ENCODE data around the gene ACOT13.

ACOT13 gene

GRCh38 chr6:24666641-24667377 lies at the start of gene ACOT13, which contains the start of gene TDP2:
Gene ACOT13 (plus strand): TSS chr6:24667077. CDS start chr6:24667264, 187 bp downstream.
Gene TDP2 (minus strand): TSS chr6:24666899. CDS start chr6:24666862, 37 bp downstream.
- DNase-seq (ENCODE audit: low read depth): peak; percentile 84
- H3K4me3 ChIP-seq (ENCODE audit: low read depth, low read length): peak within 1 kb of the TSS; percentile 94
- TF ChIP-seq, protein P1, sequence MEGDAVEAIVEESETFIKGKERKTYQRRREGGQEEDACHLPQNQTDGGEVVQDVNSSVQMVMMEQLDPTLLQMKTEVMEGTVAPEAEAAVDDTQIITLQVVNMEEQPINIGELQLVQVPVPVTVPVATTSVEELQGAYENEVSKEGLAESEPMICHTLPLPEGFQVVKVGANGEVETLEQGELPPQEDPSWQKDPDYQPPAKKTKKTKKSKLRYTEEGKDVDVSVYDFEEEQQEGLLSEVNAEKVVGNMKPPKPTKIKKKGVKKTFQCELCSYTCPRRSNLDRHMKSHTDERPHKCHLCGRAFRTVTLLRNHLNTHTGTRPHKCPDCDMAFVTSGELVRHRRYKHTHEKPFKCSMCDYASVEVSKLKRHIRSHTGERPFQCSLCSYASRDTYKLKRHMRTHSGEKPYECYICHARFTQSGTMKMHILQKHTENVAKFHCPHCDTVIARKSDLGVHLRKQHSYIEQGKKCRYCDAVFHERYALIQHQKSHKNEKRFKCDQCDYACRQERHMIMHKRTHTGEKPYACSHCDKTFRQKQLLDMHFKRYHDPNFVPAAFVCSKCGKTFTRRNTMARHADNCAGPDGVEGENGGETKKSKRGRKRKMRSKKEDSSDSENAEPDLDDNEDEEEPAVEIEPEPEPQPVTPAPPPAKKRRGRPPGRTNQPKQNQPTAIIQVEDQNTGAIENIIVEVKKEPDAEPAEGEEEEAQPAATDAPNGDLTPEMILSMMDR (IDR thresholded peaks at IDR 0.05; ENCODE audit: control insufficient read depth, extremely low read depth, insufficient read depth): 0 out of 2 replicates have a peak, but pooled peaks have one; percentile 11

DNA sequence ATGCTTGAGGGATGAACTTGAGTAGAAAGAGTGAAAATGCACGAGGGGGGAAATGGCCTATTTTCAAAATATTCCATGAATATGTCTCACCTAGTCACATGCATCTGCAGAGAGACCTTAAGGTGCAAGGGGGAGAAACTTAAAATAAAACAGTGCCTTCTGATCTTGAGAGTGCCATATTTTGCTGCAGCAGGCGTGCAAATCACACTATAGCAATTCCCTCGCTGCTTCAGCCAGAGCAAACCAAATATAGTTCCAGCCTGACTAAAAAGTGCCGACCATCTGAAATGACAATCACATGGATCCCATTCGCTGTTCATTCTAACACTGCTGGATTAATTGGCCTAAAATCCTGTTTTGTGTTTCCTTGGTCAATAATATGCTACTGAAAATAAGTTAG lies 47.2 kb upstream of the ACOT13 start:
- TF ChIP-seq, protein P1 (IDR thresholded peaks at IDR 0.05; ENCODE audit: control insufficient read depth, extremely low read depth, insufficient read depth): no peak
- H3K4me3 ChIP-seq (ENCODE audit: low read depth, low read length): no peak overlapping the region
- no peak for DNase-seq (ENCODE audit: low read depth)

- TF ChIP-seq, protein P1 (IDR thresholded peaks at IDR 0.05; ENCODE audit: control insufficient read depth, extremely low read depth, insufficient read depth): no peak
- no peak for DNase-seq (ENCODE audit: low read depth)
- H3K4me3 ChIP-seq (ENCODE audit: low read depth, low read length): no peak overlapping the region
These were observed 46.2 kb upstream of the ACOT13 start for GRCh38 chr6:24620637-24621036.

DNA sequence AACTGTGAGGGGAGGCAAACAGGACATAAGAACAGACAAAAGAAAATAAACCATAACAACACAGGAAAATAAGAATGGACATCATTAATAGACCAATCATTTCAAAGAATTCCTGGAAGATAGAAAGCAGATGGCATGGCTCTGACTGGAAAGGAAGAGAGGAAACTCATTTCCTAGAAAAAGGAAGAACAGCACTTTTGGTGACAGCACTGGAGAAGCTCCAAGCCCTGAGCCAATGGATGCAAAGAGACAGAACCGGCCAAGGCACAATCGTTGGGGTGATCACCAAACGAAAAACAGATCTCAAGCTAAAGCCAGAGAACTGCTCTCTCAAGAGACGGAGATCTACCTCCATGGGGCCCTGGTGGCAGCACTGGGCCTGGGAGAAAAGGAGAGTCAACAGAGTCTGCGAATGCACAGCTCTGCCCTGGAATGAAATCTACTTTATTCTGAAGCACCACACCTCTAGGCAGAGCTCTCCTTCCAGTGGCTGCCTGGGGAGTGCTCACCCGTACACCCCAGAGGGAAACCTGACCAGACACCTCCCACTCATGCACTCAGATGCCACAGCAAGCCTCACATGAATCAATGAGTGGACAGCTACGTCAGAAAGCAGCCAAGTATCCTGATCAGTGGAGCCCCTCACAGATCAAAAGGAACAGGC lies 45.1 kb upstream of the ACOT13 start:
- DNase-seq (ENCODE audit: low read depth): no peak
- no peak overlapping the region for H3K4me3 ChIP-seq (ENCODE audit: low read depth, low read length)
- TF ChIP-seq, protein P1 (IDR thresholded peaks at IDR 0.05; ENCODE audit: control insufficient read depth, extremely low read depth, insufficient read depth): no peak

GRCh38 chr6:24630856-24631505 lies 35.9 kb upstream of the ACOT13 start:
- DNase-seq (ENCODE audit: low read depth): no peak
- H3K4me3 ChIP-seq (ENCODE audit: low read depth, low read length): no peak overlapping the region
- TF ChIP-seq, protein P1 (IDR thresholded peaks at IDR 0.05; ENCODE audit: control insufficient read depth, extremely low read depth, insufficient read depth): no peak

GRCh38 chr6:24631671-24632070 lies 35.2 kb upstream of the ACOT13 start:
- no peak for DNase-seq (ENCODE audit: low read depth)
- TF ChIP-seq, protein P1 (IDR thresholded peaks at IDR 0.05; ENCODE audit: control insufficient read depth, extremely low read depth, insufficient read depth): no peak

More at GRCh38 chr6:24631671-24632070, 35.2 kb upstream of the ACOT13 start:
- no peak overlapping the region for H3K4me3 ChIP-seq (ENCODE audit: low read depth, low read length)

All from LNCaP clone FGC (cell line).